GM23248 (cell line): ENCODE results near the gene OR51I2.

ENCODE experiments used
- EZH2 ChIP-seq: fragments of 200-600 bp; sonication (generic); IDR thresholded peaks from 2 replicates; pipeline ENCODE4 v1.6.1; 2018; ENCODE audit warnings: antibody characterized with exemption, mild to moderate bottlenecking; ENCODE audit not compliant: insufficient read depth, poor library complexity, severe bottlenecking
- EZH2phosphoT487 ChIP-seq: fragments of 200-600 bp; sonication (generic); IDR thresholded peaks from 2 replicates; pipeline ENCODE4 v1.6.1; 2018; ENCODE audit warnings: antibody characterized with exemption, moderate library complexity, mild to moderate bottlenecking, low read depth; ENCODE audit not compliant: insufficient read depth

DNA sequence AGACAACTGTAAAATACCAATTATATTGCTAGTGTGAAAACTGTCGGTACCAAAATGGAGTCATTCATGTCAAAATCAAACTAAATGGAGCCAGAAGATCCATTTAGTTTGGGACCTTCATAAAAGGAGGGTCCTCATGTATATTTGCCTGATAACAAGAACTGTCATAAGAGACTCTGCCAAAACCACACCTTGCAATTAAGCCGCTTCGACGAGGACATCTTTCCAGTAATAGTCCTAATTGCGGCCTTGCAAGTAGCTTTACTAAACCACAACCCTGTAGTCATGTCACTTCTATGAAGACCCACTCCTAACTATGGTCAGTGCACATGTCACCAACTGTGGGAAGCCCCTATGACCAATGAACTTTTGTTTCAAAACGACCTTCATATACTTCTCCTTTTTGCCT lies 51.3 kb downstream of the OR51I2 start:
- TF ChIP-seq EZH2phosphoT487: no peak
- no peak for TF ChIP-seq EZH2
